Stimulated activated CD8-positive, alpha-beta memory T cell treated with anti-CD3 and anti-CD28 coated beads, Interleukin-12 subunit alpha, Interleukin-12 subunit beta, amount 100 ng/mL, for 1 hour (primary cell): Measurements from ENCODE around the gene MS4A10.

ENCODE experiments used
- DNase-seq: peaks from one replicate; pipeline ENCODE4 v3.0.0-alpha.2; 2020; ENCODE audit warnings: low read depth

Gene MS4A10

GRCh38 chr11:60830478-60831142, 45.5 kb downstream of the MS4A10 start:
- DNase-seq, result no peak

GRCh38 chr11:60831143-60831500, 46.0 kb downstream of the MS4A10 start:
- DNase-seq, result peak; percentile 72

- no peak for DNase-seq
These were observed 46.5 kb downstream of the MS4A10 start for GRCh38 chr11:60831501-60832079.

GRCh38 chr11:60834742-60835533, 49.8 kb downstream of the MS4A10 start:
- DNase-seq, result no peak

- no peak for DNase-seq
These were observed 50.4 kb downstream of the MS4A10 start for GRCh38 chr11:60835534-60835846.

- no peak for DNase-seq
These were observed 51.9 kb downstream of the MS4A10 start for GRCh38 chr11:60836866-60837515.

- DNase-seq, result no peak
These were observed 53.0 kb downstream of the MS4A10 start for GRCh38 chr11:60838132-60838531.

GRCh38 chr11:60840470-60841430, 55.6 kb downstream of the MS4A10 start:
- DNase-seq, result no peak

- peak; percentile 97 for DNase-seq
These were observed 56.9 kb downstream of the MS4A10 start, which contains the start of gene CCDC86 for GRCh38 chr11:60841797-60842667. Gene CCDC86 (plus strand): TSS chr11:60842113. CDS start chr11:60842125, 12 bp downstream.

GRCh38 chr11:60842668-60843600, 57.8 kb downstream of the MS4A10 start:
- DNase-seq, result no peak

GRCh38 chr11:60844045-60844869, 59.1 kb downstream of the MS4A10 start:
- DNase-seq, result no peak

- no peak for DNase-seq
These were observed 59.7 kb downstream of the MS4A10 start for GRCh38 chr11:60844870-60845221.

GRCh38 chr11:60845338-60845737, 60.2 kb downstream of the MS4A10 start:
- no peak for DNase-seq

- no peak for DNase-seq
These were observed 62.1 kb downstream of the MS4A10 start for GRCh38 chr11:60847281-60847680.

GRCh38 chr11:60847896-60848295, 62.8 kb downstream of the MS4A10 start:
- no peak for DNase-seq

GRCh38 chr11:60848714-60849151, 63.6 kb downstream of the MS4A10 start:
- no peak for DNase-seq

- DNase-seq, result no peak
These were observed 64.7 kb downstream of the MS4A10 start for GRCh38 chr11:60849641-60850520.
